NCI-H524 (cell line): Measurements from ENCODE around the gene ISM1.

Source experiments
- DNase-seq, 2 experiments: peaks; one replicate each; lab custom pipeline; 2025; lab: John Stamatoyannopoulos, UW

The ISM1 gene

DNA sequence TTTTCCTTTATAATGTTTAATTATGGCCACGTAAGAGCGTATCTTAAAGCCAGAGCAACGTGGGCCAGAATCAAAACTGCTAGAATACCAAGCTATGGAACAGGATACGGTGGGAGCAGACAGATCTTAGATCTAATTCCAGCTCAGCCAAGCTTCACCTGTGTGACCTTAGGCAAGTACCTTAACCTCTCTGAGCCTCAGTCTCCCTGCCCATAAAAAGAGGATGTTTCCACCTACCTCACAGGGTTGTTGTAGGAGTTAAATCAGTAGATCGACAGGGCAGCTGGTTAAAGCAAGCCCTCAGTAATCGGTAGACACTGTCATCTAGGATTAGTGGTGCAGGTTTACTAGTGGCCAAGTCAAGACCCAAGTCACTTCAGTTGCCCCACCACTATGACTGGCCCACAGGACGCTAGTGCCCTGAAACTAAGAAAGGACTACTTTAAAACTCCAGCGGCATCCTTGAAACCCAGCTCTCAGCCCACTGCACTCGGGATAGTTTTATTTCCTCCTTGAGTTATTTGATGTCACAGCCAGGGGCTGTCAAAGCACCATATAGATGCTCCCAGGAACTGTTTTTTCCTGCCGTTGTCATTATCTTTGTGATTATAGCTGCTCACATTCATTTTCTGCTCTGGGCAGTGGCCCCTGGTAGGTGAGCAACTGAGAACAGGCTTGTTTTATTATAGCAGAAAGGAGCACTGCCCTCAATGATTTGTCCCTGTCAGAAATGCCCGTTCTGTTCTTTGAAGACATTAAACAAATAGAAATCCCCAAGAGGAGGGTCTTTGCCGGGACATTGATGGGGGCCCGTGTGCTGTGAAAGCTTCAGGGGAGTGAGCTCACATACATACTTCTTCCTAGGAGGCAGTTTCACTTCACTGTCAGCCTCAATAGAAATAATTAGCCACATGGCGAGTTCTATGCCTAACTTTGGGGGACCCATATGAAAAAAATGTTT, 63.1 kb downstream of the ISM1 start:
- DNase-seq = no peak

DNA sequence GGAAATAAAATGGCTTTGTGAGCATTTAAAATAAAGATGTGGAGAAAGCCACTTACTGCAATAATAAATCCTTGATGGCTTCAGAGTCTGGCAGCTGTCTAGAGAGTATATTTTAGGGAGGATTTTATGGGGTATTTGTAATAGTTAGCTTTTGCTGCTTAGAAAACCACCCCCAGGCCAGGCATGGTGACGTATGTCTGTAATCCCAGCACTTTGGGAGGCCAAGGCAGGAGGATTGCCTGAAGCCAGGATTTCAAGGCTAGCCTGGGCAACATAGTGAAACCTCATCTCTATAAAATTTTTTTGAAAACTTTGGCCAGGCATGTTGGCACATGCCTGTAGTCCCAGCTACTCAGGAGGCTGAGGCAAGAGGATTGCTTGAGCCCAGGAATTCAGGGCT, 63.8 kb downstream of the ISM1 start:
- no peak for DNase-seq

DNA sequence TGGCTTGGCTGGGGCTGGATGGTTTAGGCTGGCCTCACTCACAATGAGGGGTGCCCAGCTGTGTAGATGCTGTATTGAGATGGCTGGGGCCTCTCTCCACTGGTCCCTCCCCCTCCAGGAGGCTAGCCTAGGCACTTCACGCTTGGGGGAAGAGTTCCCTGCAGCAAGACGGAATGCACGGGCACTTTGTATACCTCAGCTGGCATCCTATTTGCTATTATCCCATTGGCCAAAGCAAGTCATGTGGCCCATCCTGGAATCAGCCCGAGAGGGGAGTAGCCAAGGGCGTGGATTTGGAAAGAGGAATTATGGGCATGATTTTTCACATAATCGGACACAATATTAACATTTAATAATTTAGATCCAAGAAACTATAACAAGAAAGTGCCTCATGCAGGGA, 64.3 kb downstream of the ISM1 start:
- no peak for DNase-seq

DNA sequence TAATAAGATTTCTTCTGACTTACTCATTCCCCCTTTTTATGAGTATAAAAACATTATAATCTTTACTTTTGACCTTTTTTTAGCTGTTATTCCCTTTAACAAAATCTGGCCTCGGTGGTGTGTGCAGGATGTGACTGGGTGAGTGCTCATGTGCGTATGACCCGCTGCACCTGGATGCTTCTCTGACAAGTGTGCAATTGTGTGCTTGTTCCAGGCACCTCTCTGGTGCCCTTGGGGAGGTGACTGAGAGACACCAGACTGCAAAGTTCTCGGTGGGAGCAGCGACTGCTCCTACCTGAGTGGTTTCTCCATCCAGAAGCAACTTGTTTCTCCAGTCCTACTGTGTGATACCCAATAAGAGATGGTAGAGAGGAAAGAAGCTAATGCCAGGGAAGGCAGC, 65.0 kb downstream of the ISM1 start:
- DNase-seq = no peak

DNA sequence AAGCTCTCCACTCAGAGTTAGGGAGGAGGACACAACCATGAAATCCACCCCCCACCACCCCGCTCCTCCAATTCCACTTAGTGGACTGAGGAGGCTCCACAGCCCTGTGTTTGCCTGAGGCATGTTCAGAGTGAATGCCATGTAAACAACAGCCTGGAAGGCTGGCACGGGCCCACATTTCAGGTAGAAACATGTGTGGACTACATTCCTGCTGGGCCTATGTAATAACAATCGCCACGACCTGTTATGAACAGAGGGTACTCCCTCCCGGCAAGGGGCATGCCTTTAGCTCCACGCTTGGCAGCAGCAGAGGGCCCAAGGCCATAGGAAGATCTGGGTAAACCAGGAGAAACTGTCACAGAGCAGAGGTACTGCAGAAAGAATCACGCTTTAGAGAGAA, 65.5 kb downstream of the ISM1 start:
- no peak for DNase-seq

DNA sequence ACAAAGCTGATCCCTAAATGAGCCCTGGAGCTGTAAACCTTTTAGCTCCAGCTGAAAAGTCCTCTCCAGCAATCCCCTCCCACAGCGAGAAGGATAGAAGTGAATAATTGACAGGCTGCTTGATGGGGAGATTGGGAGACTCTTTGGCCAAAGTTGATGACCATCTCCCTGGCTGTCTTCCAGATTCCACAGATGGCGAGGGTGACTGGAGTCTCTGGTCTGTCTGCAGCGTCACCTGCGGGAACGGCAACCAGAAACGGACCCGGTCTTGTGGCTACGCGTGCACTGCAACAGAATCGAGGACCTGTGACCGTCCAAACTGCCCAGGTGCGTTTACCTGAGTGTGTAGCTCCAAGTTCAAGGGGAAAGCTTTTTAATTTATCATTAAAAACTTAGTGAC, 67.3 kb downstream of the ISM1 start:
- DNase-seq = peak; percentile 16 to 38

DNA sequence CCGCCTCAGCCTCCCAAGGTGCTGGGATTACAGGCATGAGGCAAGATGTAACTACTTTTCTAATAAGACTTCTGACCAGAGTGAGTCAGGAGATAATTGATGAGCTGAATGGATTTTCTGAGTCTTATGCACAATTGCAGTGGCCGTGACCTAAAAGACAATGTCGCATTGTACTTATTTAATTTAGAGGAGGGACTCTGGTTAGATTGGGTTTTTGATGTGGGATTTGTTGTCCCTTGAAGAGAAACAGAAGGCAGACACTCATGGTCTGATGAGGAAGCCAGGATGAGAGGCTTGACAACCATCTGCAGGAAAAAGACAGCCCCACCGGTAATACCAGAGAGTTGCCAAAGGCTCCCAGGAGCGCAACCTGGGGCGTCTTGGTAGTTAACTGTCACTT, 68.0 kb downstream of the ISM1 start:
- DNase-seq = no peak

DNA sequence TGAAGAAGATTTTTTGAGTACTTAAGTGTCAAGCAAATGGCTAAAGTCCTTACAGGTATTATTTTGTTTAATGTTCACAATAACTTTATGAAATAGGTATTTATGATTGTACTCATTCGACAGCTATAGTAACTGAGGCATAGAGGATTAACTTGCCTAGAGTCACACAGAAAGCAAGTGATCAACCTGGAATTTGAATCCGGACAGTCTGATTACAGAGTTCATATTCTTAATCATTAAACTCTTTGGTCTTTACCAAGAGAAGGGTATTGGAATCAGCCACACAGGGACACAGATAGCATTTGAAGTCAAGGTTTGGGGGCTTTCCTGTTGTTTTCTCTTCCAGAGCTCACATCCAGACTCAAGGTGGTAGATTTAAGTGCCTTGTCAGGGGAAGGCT, 69.7 kb downstream of the ISM1 start:
- no peak for DNase-seq

DNA sequence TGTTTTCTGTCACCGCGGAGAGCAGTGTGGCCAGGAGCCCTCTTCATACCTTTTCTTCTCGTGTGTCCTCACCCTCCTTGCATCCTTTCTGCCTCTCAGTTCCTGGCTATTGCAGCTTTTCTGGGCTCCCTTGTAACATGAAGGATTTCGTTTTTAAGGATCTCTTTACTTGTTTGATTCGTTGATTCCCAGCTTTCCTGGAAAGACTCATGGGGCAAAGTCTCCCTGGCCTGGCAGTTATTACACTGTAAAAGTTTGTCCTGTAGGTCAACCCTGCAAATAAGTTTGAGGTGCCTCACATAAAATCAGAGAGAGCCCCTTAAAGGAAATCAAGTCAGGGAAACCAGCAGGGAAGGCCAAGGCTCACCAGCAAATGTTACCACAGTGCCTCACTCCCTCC, 70.1 kb downstream of the ISM1 start:
- no peak for DNase-seq

DNA sequence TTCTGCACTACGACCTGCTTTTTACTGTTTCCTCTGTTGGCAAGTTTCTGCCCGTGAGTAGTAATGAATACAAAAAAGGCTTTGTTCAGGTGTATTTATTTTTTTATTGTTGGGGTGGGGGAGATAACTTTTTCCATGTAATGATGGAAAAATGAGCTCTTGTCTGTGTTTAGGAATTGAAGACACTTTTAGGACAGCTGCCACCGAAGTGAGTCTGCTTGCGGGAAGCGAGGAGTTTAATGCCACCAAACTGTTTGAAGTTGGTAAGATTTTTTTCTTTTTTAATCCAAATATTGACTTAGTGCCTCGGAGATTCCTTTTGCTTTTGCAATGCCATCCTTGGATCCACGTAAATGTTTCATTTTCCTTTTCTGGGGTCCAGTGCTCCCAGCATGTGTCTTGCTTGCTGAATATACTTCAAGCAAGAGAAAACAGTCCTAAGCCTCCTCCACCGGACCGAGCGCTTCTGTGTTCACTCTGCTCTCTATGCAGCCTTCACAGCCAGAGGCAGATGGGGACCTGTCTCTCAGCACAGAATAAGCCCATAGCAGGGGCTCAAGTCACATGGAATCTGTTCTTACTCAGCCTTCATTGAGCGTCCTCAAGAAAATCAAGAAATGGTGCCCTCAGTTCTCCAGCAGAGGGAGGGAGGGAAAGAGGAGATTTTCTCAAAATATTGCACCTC, 71.3 kb downstream of the ISM1 start:
- DNase-seq = no peak

DNA sequence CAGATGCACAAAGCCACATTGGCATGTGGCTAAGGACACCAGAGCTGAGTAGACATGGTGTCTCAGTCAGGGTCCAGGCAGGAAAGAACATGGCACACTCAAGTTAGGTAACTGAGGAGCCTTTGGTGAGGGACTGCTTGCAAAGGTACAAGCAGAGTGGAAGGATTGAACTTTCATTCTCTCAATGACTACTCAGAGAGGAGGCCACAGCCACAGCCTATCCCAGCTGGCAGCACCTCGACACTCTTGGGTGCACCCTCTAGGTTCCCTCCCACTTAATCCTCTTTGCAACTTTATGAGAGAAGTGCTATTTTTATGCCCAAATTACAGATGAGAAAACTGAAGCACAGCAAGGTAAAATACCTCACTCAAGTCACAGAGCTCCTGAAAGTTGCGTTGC, 73.4 kb downstream of the ISM1 start:
- DNase-seq = no peak

DNA sequence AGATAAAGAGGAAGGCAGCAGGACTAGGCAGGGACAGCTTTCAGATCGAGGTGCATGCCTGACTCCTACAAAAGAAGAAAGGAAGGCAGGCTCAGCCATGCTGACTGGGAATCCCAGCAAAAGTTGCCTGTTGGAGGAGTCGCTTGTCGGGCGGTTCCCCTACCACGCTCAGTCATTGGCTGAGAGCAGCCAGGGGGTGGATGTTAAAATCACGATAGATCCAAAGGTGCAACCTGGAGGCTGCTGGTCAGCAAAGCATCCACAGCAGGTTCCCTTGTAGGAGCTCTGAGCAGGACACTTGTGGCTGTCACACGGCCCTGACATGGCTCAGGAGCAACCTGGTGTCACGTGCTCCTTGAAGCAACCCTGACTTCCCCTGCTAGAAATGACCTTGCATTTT, 74.6 kb downstream of the ISM1 start:
- no peak for DNase-seq

DNA sequence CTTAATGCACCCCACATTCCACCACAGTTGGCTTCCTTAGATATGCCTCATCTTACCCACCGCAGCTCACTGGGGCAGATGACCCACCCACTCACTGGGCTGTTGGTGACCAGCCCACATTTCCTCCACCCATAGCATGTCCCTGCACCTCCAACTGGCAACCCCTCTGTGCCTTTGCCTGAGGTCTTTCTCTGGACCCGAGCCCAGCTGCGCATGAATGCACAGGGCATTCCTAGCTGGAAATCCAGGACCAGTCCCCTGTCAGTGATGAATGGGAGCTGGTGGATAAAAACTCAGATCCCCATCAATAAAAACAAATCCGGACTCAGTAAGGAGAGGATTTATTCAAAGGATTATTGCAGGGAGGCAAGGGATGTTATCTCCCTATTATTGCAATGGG, 75.0 kb downstream of the ISM1 start:
- DNase-seq = no peak

DNA sequence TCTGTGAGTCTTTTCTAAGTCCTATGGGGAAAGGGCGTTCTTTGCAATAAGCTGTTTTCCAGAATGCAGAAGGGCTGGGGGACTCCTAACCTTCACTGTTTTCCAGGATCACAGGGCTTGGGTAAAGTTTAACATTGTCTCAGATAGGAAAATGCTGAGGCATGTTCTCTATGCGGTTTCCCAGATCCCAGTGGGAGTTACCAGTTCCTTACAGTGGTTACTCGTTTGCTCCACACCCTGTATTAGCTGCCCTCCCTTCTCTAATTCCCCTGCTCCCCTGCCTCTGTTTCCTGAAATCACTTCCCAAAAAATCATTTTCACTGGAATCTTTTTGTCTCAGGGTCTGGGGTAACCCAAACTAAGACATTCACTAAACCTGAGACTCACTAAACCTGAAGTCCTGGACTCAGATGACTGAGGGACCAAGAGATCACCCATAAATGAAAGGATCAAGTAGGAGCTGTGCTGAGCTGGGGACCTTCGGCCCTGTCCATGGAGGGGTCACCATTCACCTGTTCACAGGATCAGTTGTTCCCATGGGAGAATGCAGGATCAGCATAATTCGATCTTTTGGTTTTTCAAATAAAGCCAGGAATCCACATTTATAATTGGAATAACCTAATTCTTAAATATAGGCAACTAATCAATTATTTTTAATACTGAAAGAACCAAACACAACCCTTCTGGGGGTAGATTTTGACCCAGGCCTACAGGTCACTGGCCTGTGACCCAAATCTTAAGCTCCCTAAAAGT, 76.2 kb downstream of the ISM1 start:
- no peak for DNase-seq

DNA sequence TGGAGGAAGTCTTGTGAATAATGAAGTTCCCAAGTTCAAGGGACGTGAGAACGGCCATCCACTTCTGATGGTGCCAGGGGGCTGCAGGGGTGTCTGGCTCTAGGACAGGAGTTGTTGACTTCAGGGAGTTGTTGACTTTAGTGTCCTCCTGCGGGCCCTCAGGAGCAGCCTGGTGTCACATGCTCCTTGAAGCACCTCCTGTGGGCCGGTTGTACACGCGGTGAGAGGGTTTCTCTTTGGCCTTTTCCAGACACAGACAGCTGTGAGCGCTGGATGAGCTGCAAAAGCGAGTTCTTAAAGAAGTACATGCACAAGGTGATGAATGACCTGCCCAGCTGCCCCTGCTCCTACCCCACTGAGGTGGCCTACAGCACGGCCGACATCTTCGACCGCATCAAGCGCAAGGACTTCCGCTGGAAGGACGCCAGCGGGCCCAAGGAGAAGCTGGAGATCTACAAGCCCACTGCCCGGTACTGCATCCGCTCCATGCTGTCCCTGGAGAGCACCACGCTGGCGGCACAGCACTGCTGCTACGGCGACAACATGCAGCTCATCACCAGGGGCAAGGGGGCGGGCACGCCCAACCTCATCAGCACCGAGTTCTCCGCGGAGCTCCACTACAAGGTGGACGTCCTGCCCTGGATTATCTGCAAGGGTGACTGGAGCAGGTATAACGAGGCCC, 77.8 kb downstream of the ISM1 start:
- DNase-seq = no peak

DNA sequence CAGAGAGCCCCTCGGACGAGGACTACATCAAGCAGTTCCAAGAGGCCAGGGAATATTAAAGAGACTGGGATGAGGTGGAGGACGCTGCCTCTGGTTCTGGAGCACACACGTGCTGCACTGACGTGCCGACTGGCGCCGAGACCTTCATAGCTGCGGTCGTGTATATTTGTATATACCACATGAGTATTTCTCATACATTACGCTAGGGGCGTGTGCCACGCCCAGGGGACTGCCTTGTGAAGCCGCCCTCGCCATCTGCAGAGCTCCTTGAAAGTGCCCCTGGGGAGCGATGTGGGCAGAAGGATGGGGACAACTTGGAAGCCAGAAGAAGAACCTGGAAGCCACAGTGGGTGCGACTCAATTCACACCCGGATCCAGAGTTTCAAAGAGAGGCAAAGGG, 78.3 kb downstream of the ISM1 start:
- peak; percentile 7 to 63 for DNase-seq

DNA sequence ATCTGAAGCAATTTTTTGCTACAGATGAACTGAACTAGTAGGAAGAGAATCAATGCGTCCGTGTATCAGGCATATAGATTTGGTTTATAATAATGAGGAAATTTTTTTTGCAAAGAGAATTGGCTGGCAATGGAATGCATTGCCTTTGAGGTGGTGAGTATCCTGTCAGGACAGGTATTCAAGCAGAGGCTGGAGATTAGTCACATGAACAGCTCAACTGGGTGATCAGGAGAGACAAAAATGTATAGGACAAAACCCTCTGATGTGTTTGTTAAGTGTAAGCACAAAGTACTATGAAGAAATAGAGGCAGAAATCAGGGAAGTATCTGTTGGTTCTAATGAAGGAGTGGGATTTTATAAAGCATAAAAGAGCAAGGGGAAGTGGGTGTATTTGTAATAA, 80.5 kb downstream of the ISM1 start:
- no peak for DNase-seq

DNA sequence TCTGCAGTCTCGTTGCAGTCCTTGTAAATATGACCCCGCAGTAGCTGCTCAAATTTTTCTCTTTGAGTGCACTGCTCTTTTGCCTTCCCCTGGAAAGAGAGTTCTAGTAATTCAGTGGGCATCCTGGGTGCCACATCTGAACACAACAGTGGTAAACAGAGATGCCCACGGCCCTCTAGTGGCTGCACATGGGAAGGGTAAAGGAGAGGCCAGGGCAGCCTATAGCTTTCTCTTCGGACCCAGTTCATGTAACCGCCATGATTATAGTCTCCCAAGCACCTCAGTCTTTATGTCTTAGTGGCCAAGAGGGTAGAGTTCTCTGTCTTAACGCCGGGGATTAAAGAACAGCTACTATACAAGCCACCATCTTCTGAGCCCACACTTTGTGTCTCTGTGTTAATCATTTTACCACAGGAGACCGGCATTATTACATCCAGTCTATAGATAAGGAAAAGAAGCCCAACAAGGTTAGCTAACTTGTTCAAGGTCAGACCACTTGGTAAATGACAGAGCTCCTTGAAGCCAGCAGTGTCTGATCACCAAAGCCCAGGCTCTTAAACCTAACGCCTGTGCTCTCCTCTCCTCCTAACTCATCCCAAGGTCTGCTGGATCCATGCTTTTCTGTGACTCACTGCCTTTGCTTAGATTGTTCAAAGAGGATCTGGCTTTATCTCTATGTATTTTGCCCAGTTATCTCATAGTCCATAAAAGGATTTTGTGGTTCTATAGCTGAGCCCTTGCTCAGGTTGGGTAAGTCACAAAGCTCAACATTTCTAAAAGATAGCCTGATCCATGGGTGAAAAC, 81.8 kb downstream of the ISM1 start:
- DNase-seq = peak; percentile 10 to 61

DNA sequence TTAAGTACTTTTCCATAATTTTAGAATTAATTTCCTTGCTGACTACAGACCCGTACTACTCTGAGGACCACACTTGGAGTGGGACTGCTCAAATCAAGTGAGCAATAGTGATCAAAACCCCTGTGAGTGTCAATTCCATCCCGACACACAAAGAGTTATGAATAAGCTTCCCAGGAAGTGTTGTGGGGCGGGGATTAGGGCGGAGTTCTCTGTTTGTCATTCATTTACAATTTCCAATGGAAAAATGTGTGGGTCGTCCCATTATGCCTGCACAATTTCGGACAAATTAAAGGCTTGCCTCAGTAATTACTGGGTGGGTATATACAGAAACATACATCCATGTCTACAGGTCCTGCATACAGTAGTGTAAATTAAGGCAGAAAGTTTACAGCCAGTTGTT, 84.2 kb downstream of the ISM1 start:
- DNase-seq = no peak

DNA sequence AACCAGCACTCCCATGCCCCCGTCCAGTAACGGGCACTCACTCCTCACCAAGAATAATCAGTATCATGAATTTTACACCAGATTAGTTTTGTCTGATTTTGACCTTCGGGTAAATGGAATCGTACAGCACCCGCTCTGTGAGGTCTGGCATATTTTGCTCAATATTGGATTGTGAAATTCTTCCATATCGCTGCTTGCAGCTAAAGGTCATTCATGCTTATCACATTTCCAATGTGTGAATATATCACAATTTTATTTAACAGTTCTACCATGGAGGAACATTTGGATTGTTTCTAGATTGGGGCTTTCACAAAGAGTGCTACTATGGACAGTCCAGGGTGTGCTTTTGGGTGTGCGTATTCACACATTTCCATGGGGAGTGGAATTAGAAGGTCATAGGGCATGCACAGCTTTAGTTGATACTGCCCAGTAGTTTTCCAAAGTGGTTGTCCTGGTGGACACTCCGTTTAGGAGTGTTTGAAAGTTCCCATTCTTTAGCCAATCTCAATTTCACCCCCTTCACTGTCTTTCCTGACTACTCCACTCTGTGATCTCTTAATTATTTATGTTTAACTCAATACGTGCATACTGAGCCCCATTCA, 86.6 kb downstream of the ISM1 start:
- DNase-seq = no peak

DNA sequence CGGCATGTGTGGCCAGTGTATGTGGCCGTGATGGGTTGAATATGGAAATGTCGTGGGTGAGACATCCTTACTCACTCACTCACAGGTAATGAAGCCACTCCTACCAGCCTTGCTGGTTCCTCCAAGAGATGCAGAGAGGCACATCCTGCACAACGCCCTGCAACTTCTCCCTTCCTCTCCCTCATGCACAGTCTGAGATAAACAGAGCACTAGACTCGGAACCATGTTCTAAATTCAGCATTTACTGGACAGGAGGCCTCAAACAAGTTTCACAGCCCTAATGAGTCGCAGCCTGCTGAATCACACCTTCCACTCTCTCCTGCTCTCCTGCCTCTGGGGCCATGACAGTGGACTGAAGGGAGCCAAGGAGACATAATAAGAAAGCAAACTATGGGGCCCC, 91.2 kb downstream of the ISM1 start:
- DNase-seq = no peak
